GM18951 (cell line): ENCODE results near the gene MKS1.

Source experiments
- POLR2A ChIP-seq: IDR thresholded peaks from 4 replicates; pipeline ENCODE4 v1.6.1; 2011; ENCODE audit warnings: mild to moderate bottlenecking; ENCODE audit not compliant: insufficient read length, insufficient read depth; ENCODE audit errors: extremely low read depth
- in situ Hi-C: fragments of 300-500 bp; cut with MboI; formaldehyde crosslinking; loops from one replicate; pipeline ENCODE4 v1.12.0; 2022; ENCODE audit warnings: low sequenced_read_pairs, mixed read lengths, inconsistent platforms; ENCODE audit not compliant: unreplicated experiment

MKS1 gene

GRCh38 chr17:58186591-58186990, 32.5 kb downstream of the MKS1 start:
- TF ChIP-seq POLR2A: no peak
- in situ Hi-C loops: no loop called here

- in situ Hi-C loops: no loop called here
- TF ChIP-seq POLR2A: no peak
Measured at GRCh38 chr17:58184986-58185761, 33.9 kb downstream of the MKS1 start.

GRCh38 chr17:58184308-58184985, 34.6 kb downstream of the MKS1 start:
- no peak for TF ChIP-seq POLR2A
- in situ Hi-C loops: no loop called here

GRCh38 chr17:58183514-58183913, 35.5 kb downstream of the MKS1 start:
- no peak for TF ChIP-seq POLR2A
- in situ Hi-C loops: no loop called here

GRCh38 chr17:58181796-58182195, 37.3 kb downstream of the MKS1 start:
- in situ Hi-C loops: no loop called here
- TF ChIP-seq POLR2A: no peak

GRCh38 chr17:58176200-58176599, 42.9 kb downstream of the MKS1 start:
- in situ Hi-C loops: no loop called here
- TF ChIP-seq POLR2A: no peak

GRCh38 chr17:58174871-58175270, 44.2 kb downstream of the MKS1 start:
- in situ Hi-C loops: no loop called here

GRCh38 chr17:58172369-58173071, 46.5 kb downstream of the MKS1 start:
- in situ Hi-C loops: no loop called here
- TF ChIP-seq POLR2A: no peak

More at GRCh38 chr17:58174871-58175270, 44.2 kb downstream of the MKS1 start:
- no peak for TF ChIP-seq POLR2A

GRCh38 chr17:58170622-58171021, 48.4 kb downstream of the MKS1 start:
- in situ Hi-C loops: no loop called here
- no peak for TF ChIP-seq POLR2A

- TF ChIP-seq POLR2A: no peak
Measured at GRCh38 chr17:58166682-58167081, 52.4 kb downstream of the MKS1 start, which contains the start of gene OR4D2. Gene OR4D2 (plus strand): TSS chr17:58166982. CDS start chr17:58169656, 2,674 bp downstream.

GRCh38 chr17:58165981-58166380, 53.1 kb downstream of the MKS1 start:
- in situ Hi-C loops: no loop called here

More at GRCh38 chr17:58166682-58167081, 52.4 kb downstream of the MKS1 start, which contains the start of gene OR4D2:
- in situ Hi-C loops: no loop called here

GRCh38 chr17:58161566-58161965, 57.5 kb downstream of the MKS1 start:
- in situ Hi-C loops: no loop called here
- no peak for TF ChIP-seq POLR2A

More at GRCh38 chr17:58165981-58166380, 53.1 kb downstream of the MKS1 start:
- no peak for TF ChIP-seq POLR2A

GRCh38 chr17:58158181-58158580, 60.9 kb downstream of the MKS1 start:
- in situ Hi-C loops: no loop called here
- TF ChIP-seq POLR2A: no peak

- in situ Hi-C loops: no loop called here
- TF ChIP-seq POLR2A: no peak
Measured at GRCh38 chr17:58156839-58157803, 61.9 kb downstream of the MKS1 start.
